ENCODE measurements around the gene EXOC2.

Gene EXOC2, protein sequence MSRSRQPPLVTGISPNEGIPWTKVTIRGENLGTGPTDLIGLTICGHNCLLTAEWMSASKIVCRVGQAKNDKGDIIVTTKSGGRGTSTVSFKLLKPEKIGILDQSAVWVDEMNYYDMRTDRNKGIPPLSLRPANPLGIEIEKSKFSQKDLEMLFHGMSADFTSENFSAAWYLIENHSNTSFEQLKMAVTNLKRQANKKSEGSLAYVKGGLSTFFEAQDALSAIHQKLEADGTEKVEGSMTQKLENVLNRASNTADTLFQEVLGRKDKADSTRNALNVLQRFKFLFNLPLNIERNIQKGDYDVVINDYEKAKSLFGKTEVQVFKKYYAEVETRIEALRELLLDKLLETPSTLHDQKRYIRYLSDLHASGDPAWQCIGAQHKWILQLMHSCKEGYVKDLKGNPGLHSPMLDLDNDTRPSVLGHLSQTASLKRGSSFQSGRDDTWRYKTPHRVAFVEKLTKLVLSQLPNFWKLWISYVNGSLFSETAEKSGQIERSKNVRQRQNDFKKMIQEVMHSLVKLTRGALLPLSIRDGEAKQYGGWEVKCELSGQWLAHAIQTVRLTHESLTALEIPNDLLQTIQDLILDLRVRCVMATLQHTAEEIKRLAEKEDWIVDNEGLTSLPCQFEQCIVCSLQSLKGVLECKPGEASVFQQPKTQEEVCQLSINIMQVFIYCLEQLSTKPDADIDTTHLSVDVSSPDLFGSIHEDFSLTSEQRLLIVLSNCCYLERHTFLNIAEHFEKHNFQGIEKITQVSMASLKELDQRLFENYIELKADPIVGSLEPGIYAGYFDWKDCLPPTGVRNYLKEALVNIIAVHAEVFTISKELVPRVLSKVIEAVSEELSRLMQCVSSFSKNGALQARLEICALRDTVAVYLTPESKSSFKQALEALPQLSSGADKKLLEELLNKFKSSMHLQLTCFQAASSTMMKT

DNA sequence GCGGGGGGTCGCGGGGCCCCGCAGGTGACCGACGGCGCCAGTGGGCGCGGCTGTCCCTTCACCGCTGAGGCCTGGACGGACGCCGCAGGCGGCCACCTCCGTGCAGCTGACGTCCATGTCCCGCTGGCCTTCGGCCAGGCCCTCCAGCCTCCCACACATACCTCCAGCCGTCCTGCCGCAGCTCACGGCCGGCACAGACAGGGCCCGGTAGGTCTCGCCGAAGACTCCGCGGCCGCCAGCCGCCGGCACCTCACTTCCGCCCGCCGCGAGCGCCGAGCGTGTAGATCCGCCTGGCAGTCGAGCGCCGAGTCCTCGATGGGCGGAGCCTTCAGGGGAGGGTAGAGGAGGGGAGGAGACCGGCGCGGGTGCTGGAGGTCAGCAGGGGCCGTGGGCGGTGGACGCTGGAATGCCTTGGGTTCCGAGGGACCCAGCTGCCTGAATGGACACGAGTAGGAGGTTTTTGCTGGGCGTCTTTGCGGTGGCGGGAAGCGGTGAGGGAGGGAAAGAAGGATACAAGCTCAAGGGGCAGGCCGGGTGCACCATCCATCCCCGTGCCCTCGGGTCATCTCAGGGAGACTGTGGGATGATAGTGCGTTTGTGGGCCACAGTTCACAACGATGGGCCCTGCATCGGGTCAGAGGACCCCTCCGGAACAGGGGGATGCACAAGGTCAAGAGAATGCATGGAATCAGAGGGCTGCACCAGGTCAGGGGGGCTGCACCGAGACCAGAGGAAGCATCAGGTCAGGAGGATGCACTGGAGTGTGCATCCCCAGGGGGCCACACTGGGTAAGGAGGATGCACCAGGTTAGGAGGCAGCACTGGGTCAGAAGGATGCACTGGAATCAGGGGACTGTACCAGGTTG, at the start of gene EXOC2:
EXOC2 (minus strand) TSS at position 282 of the 865 bp plus-strand sequence. CDS start 55,321 bp downstream, outside the sequence.
- in situ Hi-C loops (cut with HindIII; ENCODE audit: low sequenced_read_pairs), result no loop called here
- TF ChIP-seq, protein P1, sequence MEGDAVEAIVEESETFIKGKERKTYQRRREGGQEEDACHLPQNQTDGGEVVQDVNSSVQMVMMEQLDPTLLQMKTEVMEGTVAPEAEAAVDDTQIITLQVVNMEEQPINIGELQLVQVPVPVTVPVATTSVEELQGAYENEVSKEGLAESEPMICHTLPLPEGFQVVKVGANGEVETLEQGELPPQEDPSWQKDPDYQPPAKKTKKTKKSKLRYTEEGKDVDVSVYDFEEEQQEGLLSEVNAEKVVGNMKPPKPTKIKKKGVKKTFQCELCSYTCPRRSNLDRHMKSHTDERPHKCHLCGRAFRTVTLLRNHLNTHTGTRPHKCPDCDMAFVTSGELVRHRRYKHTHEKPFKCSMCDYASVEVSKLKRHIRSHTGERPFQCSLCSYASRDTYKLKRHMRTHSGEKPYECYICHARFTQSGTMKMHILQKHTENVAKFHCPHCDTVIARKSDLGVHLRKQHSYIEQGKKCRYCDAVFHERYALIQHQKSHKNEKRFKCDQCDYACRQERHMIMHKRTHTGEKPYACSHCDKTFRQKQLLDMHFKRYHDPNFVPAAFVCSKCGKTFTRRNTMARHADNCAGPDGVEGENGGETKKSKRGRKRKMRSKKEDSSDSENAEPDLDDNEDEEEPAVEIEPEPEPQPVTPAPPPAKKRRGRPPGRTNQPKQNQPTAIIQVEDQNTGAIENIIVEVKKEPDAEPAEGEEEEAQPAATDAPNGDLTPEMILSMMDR (IDR thresholded peaks at IDR 0.05; ENCODE audit: low read depth, low read length, missing control alignments), result no peak
- DNase-seq (ENCODE audit: low read depth), result peak; percentile 55
- peak within 1 kb of the TSS; percentile 83 for H3K4me3 ChIP-seq (ENCODE audit: low read depth, low read length)

DNA sequence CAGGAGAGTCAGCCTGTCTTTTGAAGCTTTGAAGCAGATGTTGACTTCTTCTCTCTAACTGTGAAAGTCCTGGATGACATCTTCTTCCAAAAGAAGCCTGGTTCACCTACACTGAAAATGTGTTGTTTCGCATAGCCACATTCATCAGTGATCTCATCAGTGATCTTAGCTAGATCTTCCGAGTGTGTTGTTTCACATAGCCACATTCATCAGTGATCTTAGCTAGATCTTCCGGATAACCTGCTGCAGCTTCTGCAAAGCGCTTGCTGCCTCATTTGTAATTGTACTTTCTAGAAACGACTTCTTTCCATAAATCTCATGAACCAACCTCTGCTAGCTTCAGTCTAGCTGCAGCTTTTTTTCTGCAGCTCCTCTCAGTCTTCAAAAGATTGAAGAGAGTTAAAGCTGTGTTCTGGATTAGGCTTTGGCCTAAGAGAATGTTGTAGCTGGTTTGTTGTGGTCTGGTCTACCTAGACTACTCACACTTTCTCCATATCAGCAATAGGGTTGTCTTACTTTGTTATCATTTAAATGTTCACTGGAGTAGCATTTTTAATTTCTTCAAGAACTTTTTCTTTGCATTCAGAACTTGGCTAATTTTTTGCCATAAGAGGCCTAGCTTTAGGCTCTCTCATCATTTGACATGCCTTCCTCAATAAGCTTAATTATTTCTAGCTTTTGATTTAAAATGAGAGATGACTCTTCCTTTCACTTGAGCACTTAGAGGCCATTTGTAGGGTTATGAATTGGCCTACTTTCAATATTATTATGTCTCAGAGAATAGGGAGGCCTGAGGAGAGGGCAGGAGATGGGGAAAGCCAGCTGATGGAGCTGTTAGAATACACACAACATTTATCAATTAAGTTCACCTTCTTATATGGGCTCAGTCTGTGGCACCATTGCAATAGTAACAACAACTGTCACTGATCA, 48.7 kb upstream of the EXOC2 start:
- TF ChIP-seq, protein P1 (IDR thresholded peaks at IDR 0.05; ENCODE audit: low read depth, low read length, missing control alignments), result no peak
- in situ Hi-C loops (cut with HindIII; ENCODE audit: low sequenced_read_pairs), result no loop called here
- no peak overlapping the region for H3K4me3 ChIP-seq (ENCODE audit: low read depth, low read length)
- no peak for DNase-seq (ENCODE audit: low read depth)

DNA sequence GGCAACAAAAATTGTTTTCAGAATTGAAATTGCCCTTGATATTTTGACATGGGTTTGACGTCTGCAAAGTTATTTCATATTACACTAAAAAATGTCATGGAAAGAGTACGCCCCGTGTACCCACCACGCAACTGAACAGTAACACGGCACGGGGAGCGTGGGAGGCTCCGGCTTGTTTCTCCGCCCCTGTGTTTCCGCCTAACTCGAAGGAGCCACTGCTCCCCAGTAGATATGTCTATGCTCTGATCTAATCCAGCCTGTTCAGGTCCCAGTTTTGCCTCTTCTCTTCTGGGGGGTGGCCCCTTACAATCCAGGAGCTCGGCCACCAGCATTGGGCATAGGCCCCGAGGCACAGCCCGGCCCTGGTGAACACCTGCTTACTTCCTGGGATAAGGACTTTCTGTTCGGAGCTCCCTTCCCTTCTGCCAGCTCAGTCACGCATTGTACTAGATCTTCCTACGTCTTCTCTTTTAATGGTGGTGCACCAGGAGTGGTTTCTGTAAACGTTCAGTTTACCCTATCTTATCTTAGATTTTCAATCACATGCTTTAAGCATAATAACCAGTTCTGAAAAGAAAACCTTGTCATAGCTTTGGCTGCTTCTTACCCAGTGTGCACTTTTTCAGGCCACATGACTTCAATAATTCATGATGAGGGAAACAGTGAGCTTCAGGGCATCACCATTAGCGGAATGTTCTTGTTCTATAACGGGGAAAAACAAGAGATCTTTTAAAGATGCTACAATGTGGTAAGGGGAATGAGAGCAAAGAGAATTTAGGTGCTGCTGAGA, 43.9 kb upstream of the EXOC2 start:
- in situ Hi-C loops (cut with HindIII; ENCODE audit: low sequenced_read_pairs), result no loop called here
- no peak for DNase-seq (ENCODE audit: low read depth)
- no peak overlapping the region for H3K4me3 ChIP-seq (ENCODE audit: low read depth, low read length)
- TF ChIP-seq, protein P1 (IDR thresholded peaks at IDR 0.05; ENCODE audit: low read depth, low read length, missing control alignments), result no peak

DNA sequence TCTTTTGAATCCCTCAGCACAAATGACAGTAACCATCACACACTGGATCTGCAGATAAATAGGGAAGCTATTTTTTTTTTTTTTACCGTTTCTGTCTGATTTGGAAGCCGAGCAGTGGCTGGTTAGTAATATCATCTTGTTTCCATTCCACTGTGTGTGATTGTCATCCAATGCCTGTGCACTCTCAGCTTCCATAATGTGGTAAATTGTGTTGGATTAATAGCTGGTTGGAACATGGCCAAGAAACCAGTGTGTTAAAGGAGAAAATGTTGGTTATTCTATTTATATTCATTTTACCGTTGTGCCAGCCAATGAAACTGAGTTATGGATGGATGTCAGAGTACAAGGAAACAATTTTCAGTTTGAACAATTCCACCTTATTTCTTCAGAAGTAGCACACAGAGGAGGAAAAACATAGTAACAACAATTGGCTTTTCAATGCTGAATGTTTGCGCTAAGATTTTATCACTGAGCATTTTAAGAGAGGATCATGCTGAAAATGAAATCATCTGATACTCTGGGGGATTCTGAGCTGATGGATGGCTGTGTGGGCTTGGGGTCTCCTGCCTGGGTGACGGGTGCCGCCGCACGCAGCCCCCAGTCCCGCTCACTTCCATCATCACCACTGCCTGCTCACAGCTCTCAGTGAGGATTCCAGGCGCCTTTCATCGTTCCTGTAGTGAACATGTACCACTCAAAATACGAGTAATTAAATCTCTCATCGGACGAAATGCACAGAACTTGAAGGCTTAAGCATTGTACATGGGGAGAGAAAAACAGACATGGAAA, 40.7 kb upstream of the EXOC2 start:
- H3K4me3 ChIP-seq (ENCODE audit: low read depth, low read length), result no peak overlapping the region
- in situ Hi-C loops (cut with HindIII; ENCODE audit: low sequenced_read_pairs), result no loop called here
- DNase-seq (ENCODE audit: low read depth), result no peak
- TF ChIP-seq, protein P1 (IDR thresholded peaks at IDR 0.05; ENCODE audit: low read depth, low read length, missing control alignments), result no peak

DNA sequence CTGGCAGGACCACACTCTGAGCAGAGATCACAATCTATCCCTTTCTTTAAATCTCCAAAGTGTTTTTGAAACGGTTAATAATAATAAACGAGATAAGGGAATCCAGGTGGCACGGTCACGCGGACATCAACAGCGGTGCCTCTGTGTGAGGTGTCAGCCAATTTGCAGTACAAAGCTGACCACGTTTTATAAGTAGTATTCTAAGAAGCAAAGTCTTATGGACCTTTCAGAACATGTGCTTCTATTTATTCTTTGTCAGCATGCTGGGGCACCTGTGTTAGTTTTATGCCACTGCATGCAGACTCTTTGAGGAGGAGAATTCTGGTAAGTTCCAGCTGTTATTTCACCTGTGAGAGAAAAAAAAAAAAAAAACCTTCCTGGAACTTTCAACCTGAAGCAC, 39.0 kb upstream of the EXOC2 start:
- no peak overlapping the region for H3K4me3 ChIP-seq (ENCODE audit: low read depth, low read length)
- DNase-seq (ENCODE audit: low read depth), result no peak
- in situ Hi-C loops (cut with HindIII; ENCODE audit: low sequenced_read_pairs), result no loop called here
- TF ChIP-seq, protein P1 (IDR thresholded peaks at IDR 0.05; ENCODE audit: low read depth, low read length, missing control alignments), result no peak
